HepG2 (cell line): ENCODE data around the gene SPATA31D4. TPM values are rescaled to one million over a fixed set of nuclear protein-coding genes. Genes with fewer than 3 reads are reported as not detected.

ENCODE experiments used
- ATAC-seq: fragments of 200-7000 bp; cut with Tn5 transposase; 3 replicates; pipeline ENCODE4 v1.9.1; 2020; ENCODE audit warnings: mild to moderate bottlenecking, moderate library complexity
- BruUV-seq: library from RNA; stranded (reverse); fragments of 400-500 nt; replicated peaks from 2 replicates; lab custom pipeline; 2021; lab: Mats Ljungman, UMichigan
- CTCF ChIA-PET: fragments of 300-600 bp; formaldehyde crosslinking; extraction: SDS; loops from one replicate; lab custom pipeline; 2021; ENCODE audit warnings: low total read pairs, inconsistent platforms, low intra/inter-chr PET ratio; lab: Yijun Ruan, JAX
- POLR2A ChIA-PET: fragments of 350-600 bp; sonication (Branson Sonifier 250); formaldehyde crosslinking; loops from one replicate; lab custom pipeline; 2020; ENCODE audit warnings: antibody characterized with exemption, inconsistent platforms; lab: Yijun Ruan, JAX
- DNase-seq: peaks from one replicate; pipeline ENCODE4 v3.0.0-alpha.2; 2015; ENCODE audit warnings: low spot score
- FAIRE-seq: peaks from 3 replicates; lab custom pipeline; 2011; peaks lifted over from hg19 to GRCh38; lab: Jason Lieb, UNC
- H2AFZ ChIP-seq: one replicate; pipeline ENCODE4 v1.6.1; 2011; ENCODE audit warnings: low read length, inconsistent platforms
- H3K27ac ChIP-seq: fragments of 300-600 bp; 3 replicates; pipeline ENCODE4 v1.8.0; 2011; ENCODE audit warnings: mixed run types, mild to moderate bottlenecking, mixed read lengths, low read length, inconsistent platforms; ENCODE audit not compliant: insufficient read depth; ENCODE audit errors: extremely low read length
- H3K27me3 ChIP-seq, 2 experiments: fragments of 200-600 bp in 1 of 2; 2 replicates in 1 of 2; 3 replicates in 1 of 2; pipeline versions ENCODE4 v1.6.0 to v1.8.0; 2011; ENCODE audit warnings: low read length in 2 of 2, mild to moderate bottlenecking in 2 of 2, moderate library complexity in 2 of 2, inconsistent platforms in 1 of 2; ENCODE audit not compliant: insufficient read depth in 2 of 2, control insufficient read depth in 1 of 2
- H3K36me3 ChIP-seq, 2 experiments: fragments of 200-600 bp in 1 of 2; replicated peaks in 1 of 2; 2 replicates in 1 of 2; 3 replicates in 1 of 2; pipeline versions ENCODE4 v1.5.1 to v1.8.0; 2011; ENCODE audit warnings: low read length in 2 of 2, inconsistent platforms in 1 of 2; ENCODE audit not compliant: insufficient read depth in 2 of 2, control insufficient read depth in 1 of 2
- H3K4me1 ChIP-seq: 2 replicates; pipeline ENCODE4 v1.5.1; 2012; ENCODE audit warnings: low read length, inconsistent platforms; ENCODE audit not compliant: insufficient read depth
- H3K4me2 ChIP-seq: 2 replicates; pipeline ENCODE4 v1.6.0; 2011; ENCODE audit warnings: low read depth, low read length, inconsistent platforms
- H3K4me3 ChIP-seq, 3 experiments: fragments of 200-600 bp in 1 of 3; sonication (generic), shearing (Covaris generic) in 1 of 3; replicated peaks in 1 of 3; 2 replicates each; pipeline ENCODE4 v1.5.1; 2011 to 2016; ENCODE audit warnings: low read length in 3 of 3, inconsistent platforms in 2 of 3, low read depth in 2 of 3, mild to moderate bottlenecking in 2 of 3, control low read depth in 1 of 3, mixed read lengths in 1 of 3; ENCODE audit not compliant: insufficient read depth in 1 of 3
- H3K79me2 ChIP-seq: one replicate; pipeline ENCODE4 v1.6.1; 2011; ENCODE audit warnings: low read length, inconsistent platforms; ENCODE audit not compliant: insufficient read depth
- H3K9ac ChIP-seq: 2 replicates; pipeline ENCODE4 v1.6.0; 2011; ENCODE audit warnings: mild to moderate bottlenecking, low read depth, low read length, inconsistent platforms; ENCODE audit not compliant: insufficient read depth
- H3K9me3 ChIP-seq: 2 replicates; pipeline ENCODE4 v1.5.1; 2012; ENCODE audit warnings: mild to moderate bottlenecking, low read length
- H4K20me1 ChIP-seq: 2 replicates; pipeline ENCODE4 v1.6.0; 2011; ENCODE audit warnings: inconsistent platforms, mild to moderate bottlenecking, low read length, moderate library complexity; ENCODE audit not compliant: insufficient read depth
- AKAP8 ChIP-seq: sonication (generic); formaldehyde crosslinking; IDR thresholded peaks from 2 replicates; pipeline ENCODE4 v1.5.1; 2020; ENCODE audit warnings: mild to moderate bottlenecking, missing genetic modification reagents
- ARID4A ChIP-seq: sonication (generic); formaldehyde crosslinking; IDR thresholded peaks from 2 replicates; pipeline ENCODE4 v1.5.0; 2020; ENCODE audit warnings: mild to moderate bottlenecking, missing genetic modification reagents, borderline replicate concordance
- BORCS8-MEF2B ChIP-seq: sonication (generic); formaldehyde crosslinking; IDR thresholded peaks from 2 replicates; pipeline ENCODE4 v1.8.0; 2022; ENCODE audit warnings: mild to moderate bottlenecking, missing genetic modification reagents
- FUBP1 ChIP-seq: sonication (generic); formaldehyde crosslinking; IDR thresholded peaks from 2 replicates; pipeline ENCODE4 v1.5.1; 2020; ENCODE audit warnings: missing genetic modification reagents, mild to moderate bottlenecking, borderline replicate concordance
- HHEX ChIP-seq: IDR thresholded peaks from 2 replicates; pipeline ENCODE4 v1.6.1; 2016; ENCODE audit warnings: control low read depth
- PBX2 ChIP-seq: IDR thresholded peaks from 2 replicates; pipeline ENCODE4 v1.6.1; 2016; ENCODE audit warnings: control low read depth
- PHB2 ChIP-seq: fragments of 450-650 bp; IDR thresholded peaks from 2 replicates; pipeline ENCODE4 v1.6.1; 2018; ENCODE audit not compliant: partially characterized antibody
- ZBED4 ChIP-seq: sonication (generic); formaldehyde crosslinking; IDR thresholded peaks from 2 replicates; pipeline ENCODE4 v1.4.0; 2020; ENCODE audit warnings: missing genetic modification reagents, borderline replicate concordance
- ZMAT5 ChIP-seq: sonication (generic); formaldehyde crosslinking; IDR thresholded peaks from 2 replicates; pipeline ENCODE4 v1.5.0; 2020; ENCODE audit warnings: mild to moderate bottlenecking, low read depth, missing genetic modification reagents, borderline replicate concordance
- ZNF263 ChIP-seq: sonication (generic); formaldehyde crosslinking; IDR thresholded peaks from 2 replicates; pipeline ENCODE4 v1.4.0; 2020; ENCODE audit warnings: missing genetic modification reagents
- ZNF337 ChIP-seq: sonication (generic); formaldehyde crosslinking; IDR thresholded peaks from 2 replicates; pipeline ENCODE4 v1.5.1; 2020; ENCODE audit warnings: missing genetic modification reagents, low read depth, mild to moderate bottlenecking, borderline replicate concordance
- ZNF510 ChIP-seq: sonication (generic); formaldehyde crosslinking; IDR thresholded peaks from 2 replicates; pipeline ENCODE4 v1.4.0; 2020; ENCODE audit warnings: low read depth, mild to moderate bottlenecking, missing genetic modification reagents
- ZNF557 ChIP-seq: sonication (generic); formaldehyde crosslinking; IDR thresholded peaks from 2 replicates; pipeline ENCODE4 v1.4.0; 2020; ENCODE audit warnings: missing genetic modification reagents
- ZNF83 ChIP-seq: sonication (generic); formaldehyde crosslinking; IDR thresholded peaks from 2 replicates; pipeline ENCODE4 v1.4.0; 2020; ENCODE audit warnings: missing genetic modification reagents, mild to moderate bottlenecking, borderline replicate concordance
- in situ Hi-C: cut with HindIII; loops from 2 replicates; pipeline ENCODE4 v1.10.0; 2017; ENCODE audit warnings: low pct_unique_long_range_greater_than_20kb; ENCODE audit not compliant: extremely low pct_ligation_motif_present
- intact Hi-C: fragments of 100-400 bp; cut with micrococcal nuclease; formaldehyde crosslinking; loops from one replicate; pipeline ENCODE4 v1.10.0; 2022; ENCODE audit not compliant: unreplicated experiment
- polyA plus RNA-seq, 8 experiments: library from polyadenylated mRNA; depleted of rRNA in 3 of 8; stranded (reverse) in 7 of 8; unstranded in 1 of 8; fragments of >200 nt; fragmentation: Illumina TruSeq in 4 of 8; extraction: Trizol in 4 of 8; gene quantifications; 2 replicates each; pipeline versions ENCODE4 v1.2.1 to v1.2.3, GENCODE V29; 2011 to 2016; ENCODE audit warnings: low read depth in 4 of 8, missing spikeins in 1 of 8, mixed read lengths in 1 of 8; ENCODE audit not compliant: insufficient read depth in 1 of 8
- total RNA-seq, 5 experiments: library from RNA; depleted of rRNA; stranded (reverse); fragments of >200 nt; fragmentation: Illumina TruSeq; extraction: Trizol; gene quantifications; 2 replicates each; pipeline ENCODE4 v1.2.3, GENCODE V29; 2016; ENCODE audit warnings: low read depth in 1 of 5

The SPATA31D4 gene
- total and polyA plus RNA-seq, 2 of the 13 experiments (the other 11 are each of a cell fraction or from before 2014, with no cell fraction given), result not detected

- H3K4me2 ChIP-seq, result no peak overlapping the region
- H3K27ac ChIP-seq, result no peak overlapping the region
- H3K27me3 ChIP-seq, result no peaks in the 10 kb centered on the region
- H3K9me3 ChIP-seq, result no peaks in the 10 kb centered on the region
- no peak for DNase-seq
- H4K20me1 ChIP-seq, result no peaks in the 10 kb centered on the region
- BruUV-seq, result no TSS peak
- FAIRE-seq, result no peak
- in situ Hi-C loops, result no loop called here
- ChIA-PET POLR2A (no interaction called here), CTCF (no interaction called here)
- ATAC-seq, result no peak
- no peaks in the 10 kb centered on the region for H3K4me1 ChIP-seq
- no peak overlapping the region for H2AFZ ChIP-seq
- no peaks in the 10 kb centered on the region for H3K79me2 ChIP-seq
- H3K9ac ChIP-seq, result no peak overlapping the region
- H3K4me3 ChIP-seq, result no peak overlapping the region
- intact Hi-C loops, result no loop called here
- no peaks in the 10 kb centered on the region for H3K36me3 ChIP-seq
- no peak for TF ChIP-seq ZNF83 (CRISPR knock-in tag)
- no peak for TF ChIP-seq ZNF557
- no peak for TF ChIP-seq ZBED4
- TF ChIP-seq HHEX (CRISPR knock-in tag), result no peak
- TF ChIP-seq ZNF263 (CRISPR knock-in tag), result no peak
- no peak for TF ChIP-seq ZMAT5
- no peak for TF ChIP-seq FUBP1 (CRISPR knock-in tag)
- no peak for TF ChIP-seq ARID4A
- TF ChIP-seq ZNF337 (CRISPR knock-in tag), result no peak
- no peak for TF ChIP-seq BORCS8-MEF2B (CRISPR knock-in tag)
- TF ChIP-seq ZNF510 (CRISPR knock-in tag), result no peak
- no peak for TF ChIP-seq PBX2
- TF ChIP-seq PHB2, result no peak
- no peak for TF ChIP-seq AKAP8 (CRISPR knock-in tag)
Observed at GRCh38 chr9:81980568-81980967, 52.3 kb downstream of the SPATA31D4 start.
